Stimulated activated CD8-positive, alpha-beta memory T cell treated with anti-CD3 and anti-CD28 coated beads, Interleukin-2, amount 100 ng/mL, for 1 hour (primary cell): Measurements from ENCODE around the gene DDX53.

Source experiments
- DNase-seq, 2 donors: peaks; one replicate each; pipeline ENCODE4 v3.0.0-alpha.2; 2020; ENCODE audit warnings: low read depth in 2 of 2

The DDX53 gene

GRCh38 chrX:23048806-23049573, 49.2 kb downstream of the DDX53 start:
- no peak for DNase-seq

- no peak for DNase-seq
Measured at GRCh38 chrX:23052324-23052723, 52.6 kb downstream of the DDX53 start.
